ENCODE data around the gene NCAPD2. TPM values are rescaled to one million over a fixed set of nuclear protein-coding genes. Genes with fewer than 3 reads are reported as not detected.

The NCAPD2 gene
- total RNA-seq, 1 experiment from 2014 or later = 266 TPM

GRCh38 chr12:6530576-6531260 lies 36.8 kb downstream of the NCAPD2 start:
- no peak overlapping the region for H2AFZ ChIP-seq
- DNase-seq = no peak
- no peak for TF ChIP-seq EZH2 (IDR thresholded peaks at IDR 0.05; ENCODE audit: low read depth)
- TF ChIP-seq CTCF (conservative IDR thresholded peaks at IDR 0.05) = no peak
- CTCF ChIA-PET = no interaction called here
- H3K9me2 ChIP-seq (ENCODE audit: insufficient read depth) = no peaks in the 10 kb centered on the region
- no peaks in the 10 kb centered on the region for H3K9me3 ChIP-seq (ENCODE audit: insufficient read depth, low read depth)
- no peaks in the 10 kb centered on the region for H3K27me3 ChIP-seq (ENCODE audit: insufficient read depth, low read depth)
- H4K20me1 ChIP-seq (ENCODE audit: insufficient read depth) = peaks cover 10% of the 10 kb centered on the region
- peaks cover 47% of the 10 kb centered on the region for H3K79me2 ChIP-seq (ENCODE audit: low read depth)
- no peak overlapping the region for H3K4me3 ChIP-seq
- peak overlapping the region; percentile 83 for H3K27ac ChIP-seq
- peak overlapping the region; percentile 10; the same call in 1 of the 2 replicates for H3K4me2 ChIP-seq
- peaks cover 42% of the 10 kb centered on the region for H3K36me3 ChIP-seq (ENCODE audit: low read depth)
- intact Hi-C loops (cut with micrococcal nuclease; ENCODE audit: unreplicated experiment) = loop anchor here (10.0 kb wide), 3 partner anchors 316 to 546 kb away; no protein-coding TSS in a partner anchor
- POLR2A ChIA-PET (ENCODE audit: unreplicated experiment) = no interaction called here
- peaks cover 89% of the 10 kb centered on the region for H3F3A ChIP-seq (ENCODE audit: insufficient read depth, low read depth)
- BruUV-seq (replicated peaks) = no TSS peak
- H3K4me1 ChIP-seq (replicated peaks; ENCODE audit: insufficient read depth) = peaks cover 55% of the 10 kb centered on the region

GRCh38 chr12:6532051-6532926 lies 38.4 kb downstream of the NCAPD2 start:
- ChIA-PET CTCF (interaction anchor here (0.5 to 1.0 kb wide), 8 partner anchors 22 to 544 kb away, joined by 3 to 7 read pairs (median 3); partner anchors contain the start of gene SCNN1A), POLR2A (ENCODE audit: unreplicated experiment) (interaction anchor here (0.5 to 1.6 kb wide), 26 partner anchors 9 to 576 kb away, joined by 3 to 18 read pairs (median 4); partner anchors contain the start of genes LTBR, MRPL51, PTMS and VAMP1)
- Histone ChIP-seq H3K9me3 (ENCODE audit: insufficient read depth, low read depth) (no peaks in the 10 kb centered on the region), H3K4me3 (peak overlapping the region; percentile 97), H3K4me1 (replicated peaks; ENCODE audit: insufficient read depth) (peaks cover 69% of the 10 kb centered on the region), H3K27me3 (ENCODE audit: insufficient read depth, low read depth) (no peaks in the 10 kb centered on the region), H3K79me2 (ENCODE audit: low read depth) (peaks cover 63% of the 10 kb centered on the region), H3K9me2 (ENCODE audit: insufficient read depth) (no peaks in the 10 kb centered on the region), H3K4me2 (peak overlapping the region; percentile 96), H3K27ac (peak overlapping the region; percentile 83), H2AFZ (no peak overlapping the region), H3F3A (ENCODE audit: insufficient read depth, low read depth) (peaks cover 92% of the 10 kb centered on the region), H3K36me3 (ENCODE audit: low read depth) (peaks cover 50% of the 10 kb centered on the region), H4K20me1 (ENCODE audit: insufficient read depth) (peaks cover 26% of the 10 kb centered on the region)
- peak; percentile 96 to 98 for DNase-seq
- TF ChIP-seq CTCF (conservative IDR thresholded peaks at IDR 0.05) (no peak; the same call in 1 of the 2 replicates), EZH2 (IDR thresholded peaks at IDR 0.05; ENCODE audit: low read depth) (no peak)
- TSS peak; percentile 49 for BruUV-seq (replicated peaks)
- intact Hi-C loops (cut with micrococcal nuclease; ENCODE audit: unreplicated experiment) = loop anchor here (1.0 to 10.0 kb wide), 7 partner anchors 8 to 547 kb away; partner anchors contain the start of gene MRPL51
